HG02623 (cell line): ENCODE data around the gene SNX22.

Experiments
- ATAC-seq: cut with Tn5 transposase; IDR thresholded peaks from one replicate; pipeline ENCODE4 v1.9.1; 2021; ENCODE audit warnings: moderate library complexity; ENCODE audit not compliant: unreplicated experiment

The SNX22 gene

GRCh38 chr15:64155802-64156651 lies 4.5 kb downstream of the SNX22 start:
- no peak for ATAC-seq

- ATAC-seq: no peak
These were observed 5.3 kb downstream of the SNX22 start for GRCh38 chr15:64156652-64157331.

- ATAC-seq: no peak
These were observed 6.1 kb downstream of the SNX22 start for GRCh38 chr15:64157599-64158125.

GRCh38 chr15:64158363-64159134 lies 7.0 kb downstream of the SNX22 start:
- ATAC-seq: no peak

- ATAC-seq: no peak
These were observed 10.4 kb downstream of the SNX22 start for GRCh38 chr15:64161688-64162477.

GRCh38 chr15:64162478-64162868 lies 10.9 kb downstream of the SNX22 start:
- peak; percentile 15 for ATAC-seq

GRCh38 chr15:64162869-64163658 lies 11.5 kb downstream of the SNX22 start, which contains the start of gene PPIB:
Gene PPIB (minus strand): TSS chr15:64163022. CDS start chr15:64162986, 36 bp downstream.
- ATAC-seq: peak; percentile 92

- no peak for ATAC-seq
These were observed 12.3 kb downstream of the SNX22 start for GRCh38 chr15:64163659-64164362.

- no peak for ATAC-seq
These were observed 12.9 kb downstream of the SNX22 start for GRCh38 chr15:64164436-64164835.

- no peak for ATAC-seq
These were observed 14.8 kb downstream of the SNX22 start for GRCh38 chr15:64166102-64166890.

GRCh38 chr15:64180235-64180824 lies 28.8 kb downstream of the SNX22 start:
- no peak for ATAC-seq

- no peak for ATAC-seq
These were observed 31.4 kb downstream of the SNX22 start for GRCh38 chr15:64182859-64183370.

- no peak for ATAC-seq
These were observed 33.8 kb downstream of the SNX22 start for GRCh38 chr15:64185146-64185911.

- ATAC-seq: no peak
These were observed 36.1 kb downstream of the SNX22 start for GRCh38 chr15:64187396-64188191.

- ATAC-seq: no peak
These were observed 40.7 kb downstream of the SNX22 start for GRCh38 chr15:64191971-64192830.
